Brain microvascular endothelial cell (primary cell): Measurements from ENCODE around the gene SRI.

Experiments used
- DNase-seq: peaks from one replicate; pipeline ENCODE4 v3.0.0-alpha.2; 2020
- H3K27ac ChIP-seq: fragments of 250-450 bp; sonication (Bioruptor Pico); 2 replicates; pipeline ENCODE4 v1.5.1; 2020; ENCODE audit warnings: mild to moderate bottlenecking, moderate library complexity
- H3K27me3 ChIP-seq: fragments of 250-450 bp; sonication (Bioruptor Pico); replicated peaks from 2 replicates; pipeline ENCODE4 v1.5.1; 2020; ENCODE audit warnings: mild to moderate bottlenecking
- H3K36me3 ChIP-seq: fragments of 250-450 bp; sonication (Bioruptor Pico); replicated peaks from 2 replicates; pipeline ENCODE4 v1.5.1; 2020; ENCODE audit warnings: mild to moderate bottlenecking
- H3K4me3 ChIP-seq: 2 replicates; pipeline ENCODE4 v1.5.1; 2011; ENCODE audit warnings: low read depth, mild to moderate bottlenecking, control low read depth, low read length, moderate library complexity
- CTCF ChIP-seq: IDR thresholded peaks from 2 replicates; pipeline ENCODE4 v1.5.1; 2011; ENCODE audit warnings: low read depth, mild to moderate bottlenecking, moderate library complexity, low read length, control low read depth, inconsistent platforms; ENCODE audit errors: missing control alignments
- in situ Hi-C: cut with HindIII; loops from 2 replicates; pipeline ENCODE4 v1.10.0; 2017; ENCODE audit warnings: low sequenced_read_pairs, low pct_ligation_motif_present

The SRI gene

GRCh38 chr7:88155756-88156155, 64.1 kb downstream of the SRI start:
- in situ Hi-C loops, result no loop called here
- DNase-seq, result no peak
- Histone ChIP-seq H3K4me3 (no peak overlapping the region), H3K27me3 (no peaks in the 10 kb centered on the region), H3K27ac (no peak overlapping the region), H3K36me3 (no peaks in the 10 kb centered on the region)
- no peak for TF ChIP-seq CTCF
